Activated CD4-positive, alpha-beta T cell treated with anti-CD3 and anti-CD28 coated beads for 4 hours (primary cell): Measurements from ENCODE around the gene NEGR1.

Experiments used
- DNase-seq, 2 donors: peaks; one replicate each; pipeline ENCODE4 v3.0.0-alpha.2; 2020

The NEGR1 gene

DNA sequence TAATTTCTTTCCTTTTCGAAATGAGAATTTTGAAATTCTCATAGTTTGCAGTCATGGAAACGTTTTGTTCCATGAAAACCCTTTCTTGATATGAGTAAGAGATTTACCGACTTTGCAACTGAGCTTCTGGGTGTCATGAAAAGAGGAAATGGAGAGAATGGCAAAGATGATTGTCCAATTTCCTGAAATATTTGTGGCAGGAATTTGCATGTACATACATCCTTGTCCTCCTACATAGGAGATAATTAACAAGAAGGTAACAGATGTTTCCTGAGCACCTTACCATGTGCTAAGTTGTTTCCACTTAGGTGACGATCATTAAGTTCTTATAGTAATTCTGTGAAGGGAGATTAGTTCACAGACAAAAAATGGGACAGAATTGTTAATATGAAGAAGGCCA, 170.7 kb downstream of the NEGR1 start:
- no peak for DNase-seq

- no peak for DNase-seq
Observed at GRCh38 chr1:72109916-72110315, 172.4 kb downstream of the NEGR1 start.

DNA sequence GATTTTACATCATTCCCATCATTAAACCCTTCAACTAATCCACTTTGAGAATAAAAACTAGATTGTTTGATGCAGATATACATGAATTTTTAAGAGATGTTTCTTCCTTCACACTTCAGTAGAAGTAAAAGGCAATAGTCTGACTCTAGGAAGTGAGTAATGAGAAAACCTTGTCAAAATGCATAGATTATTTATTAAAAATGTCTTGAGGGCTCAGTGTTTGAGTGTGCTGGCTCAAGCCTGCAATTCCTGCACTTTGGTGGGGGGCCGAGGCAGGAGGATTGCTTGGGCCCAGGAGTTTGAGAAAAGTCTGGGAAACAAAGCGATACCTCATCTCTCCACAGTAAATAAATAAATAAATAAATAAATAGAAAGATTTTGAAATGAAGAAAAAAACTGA, 177.1 kb downstream of the NEGR1 start:
- DNase-seq, result no peak

DNA sequence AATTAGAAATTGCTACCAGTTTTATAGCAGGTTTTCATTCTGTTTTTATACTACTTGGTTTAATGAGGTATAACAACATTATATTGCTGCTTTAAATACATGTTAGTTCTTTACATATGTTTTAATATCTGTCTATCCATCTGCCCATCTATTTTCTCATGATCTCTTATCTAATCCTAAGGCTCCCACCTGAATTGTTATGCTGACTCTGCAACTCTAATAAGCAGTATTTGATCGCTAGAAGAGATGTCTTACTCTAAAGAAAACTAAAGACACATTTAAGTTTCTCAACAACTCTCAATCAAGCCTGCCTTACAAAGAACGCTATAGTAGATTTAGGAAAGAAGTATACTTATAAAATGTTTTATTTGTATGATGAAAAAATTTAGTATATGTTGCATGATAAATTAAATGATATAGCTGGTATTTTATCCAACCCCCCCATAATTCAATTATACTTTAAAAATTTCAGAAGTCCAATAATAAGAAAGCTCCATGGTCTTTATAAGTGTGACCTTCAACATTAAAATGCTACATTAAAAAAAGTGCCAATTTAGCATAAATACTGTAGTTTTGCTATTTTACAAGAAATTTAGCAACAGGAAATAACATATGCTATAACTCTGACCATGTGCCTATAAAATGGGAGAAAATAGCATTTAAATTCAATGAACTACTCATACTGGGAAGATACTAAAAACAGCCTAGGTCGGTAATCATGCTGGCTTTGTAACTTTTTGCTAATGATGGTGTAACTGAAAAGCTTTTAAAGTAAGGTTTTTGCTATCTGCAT, 180.3 kb downstream of the NEGR1 start:
- no peak for DNase-seq

DNA sequence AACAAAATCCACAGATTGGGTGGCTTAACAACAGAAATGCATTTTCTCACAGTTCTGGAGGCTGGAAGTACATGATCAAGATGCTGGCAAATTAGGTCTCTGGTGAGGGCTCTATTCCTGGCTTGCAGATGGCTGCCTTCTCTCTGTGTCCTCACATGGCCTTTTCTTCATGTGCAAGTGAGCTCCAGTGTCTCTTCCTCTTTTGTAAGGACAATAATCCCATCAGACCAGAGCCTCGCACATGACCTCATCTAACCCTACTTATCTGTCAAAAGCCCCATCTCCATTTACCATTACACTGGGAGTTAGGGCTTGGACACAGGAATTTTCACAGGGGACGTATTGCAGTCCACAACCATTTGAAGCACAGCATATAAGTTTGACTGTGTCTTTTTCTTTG, 181.6 kb downstream of the NEGR1 start:
- no peak for DNase-seq

DNA sequence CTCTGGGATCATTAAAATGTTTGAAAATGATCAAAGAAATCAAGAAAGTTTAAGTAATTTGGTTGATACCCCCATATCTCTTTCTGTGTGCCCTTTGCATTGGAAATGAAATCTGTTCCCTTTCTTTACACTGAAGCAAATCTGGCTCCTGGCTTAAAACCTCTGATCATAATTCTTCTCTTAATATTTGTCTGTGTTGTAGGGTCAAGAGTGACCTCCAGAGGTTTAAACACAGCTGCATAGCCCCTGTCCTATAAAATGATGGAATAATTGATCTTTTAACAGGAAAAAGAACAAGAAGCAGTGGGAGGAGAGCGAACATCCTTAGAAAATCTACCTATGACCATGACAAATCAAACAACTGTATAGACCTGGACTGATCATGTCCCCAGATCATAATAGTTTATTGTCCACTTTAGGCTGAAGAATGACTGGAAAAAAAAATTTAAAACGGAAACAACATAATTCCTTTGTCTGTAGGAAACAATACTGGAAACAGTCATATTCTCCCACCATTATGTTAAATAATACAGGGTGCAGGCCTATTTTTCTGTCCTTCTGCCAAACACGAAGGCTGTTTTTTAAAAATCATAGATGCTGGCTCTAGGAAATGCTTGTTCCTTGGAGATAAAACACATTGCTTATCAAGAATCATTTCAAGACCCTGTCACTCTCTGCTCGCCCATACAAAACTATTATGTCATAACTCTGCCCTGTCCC, 184.3 kb downstream of the NEGR1 start:
- DNase-seq, result no peak

DNA sequence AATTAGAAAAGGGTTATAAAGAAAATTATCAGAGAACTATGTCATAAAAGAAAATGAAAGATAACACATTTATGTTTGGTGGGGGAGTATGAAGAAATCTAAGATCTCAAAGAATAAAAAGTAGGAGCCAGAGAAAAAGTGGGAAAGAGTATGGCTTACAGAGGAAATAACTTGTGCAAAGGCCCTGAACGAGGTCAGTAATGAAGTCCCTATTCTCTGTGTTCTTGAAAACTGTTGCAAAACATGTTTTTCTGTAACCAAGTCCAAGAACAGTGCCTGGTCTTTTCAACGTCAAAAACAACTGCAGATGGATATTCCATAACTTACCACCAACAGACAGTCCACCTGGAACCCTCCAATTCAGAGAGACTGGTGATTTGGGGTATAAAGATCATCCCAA, 188.1 kb downstream of the NEGR1 start:
- no peak for DNase-seq

GRCh38 chr1:72086394-72086793, 195.9 kb downstream of the NEGR1 start:
- DNase-seq, result no peak

GRCh38 chr1:72075425-72075824, 206.9 kb downstream of the NEGR1 start:
- DNase-seq, result no peak

GRCh38 chr1:72066431-72066830, 215.9 kb downstream of the NEGR1 start:
- no peak for DNase-seq

DNA sequence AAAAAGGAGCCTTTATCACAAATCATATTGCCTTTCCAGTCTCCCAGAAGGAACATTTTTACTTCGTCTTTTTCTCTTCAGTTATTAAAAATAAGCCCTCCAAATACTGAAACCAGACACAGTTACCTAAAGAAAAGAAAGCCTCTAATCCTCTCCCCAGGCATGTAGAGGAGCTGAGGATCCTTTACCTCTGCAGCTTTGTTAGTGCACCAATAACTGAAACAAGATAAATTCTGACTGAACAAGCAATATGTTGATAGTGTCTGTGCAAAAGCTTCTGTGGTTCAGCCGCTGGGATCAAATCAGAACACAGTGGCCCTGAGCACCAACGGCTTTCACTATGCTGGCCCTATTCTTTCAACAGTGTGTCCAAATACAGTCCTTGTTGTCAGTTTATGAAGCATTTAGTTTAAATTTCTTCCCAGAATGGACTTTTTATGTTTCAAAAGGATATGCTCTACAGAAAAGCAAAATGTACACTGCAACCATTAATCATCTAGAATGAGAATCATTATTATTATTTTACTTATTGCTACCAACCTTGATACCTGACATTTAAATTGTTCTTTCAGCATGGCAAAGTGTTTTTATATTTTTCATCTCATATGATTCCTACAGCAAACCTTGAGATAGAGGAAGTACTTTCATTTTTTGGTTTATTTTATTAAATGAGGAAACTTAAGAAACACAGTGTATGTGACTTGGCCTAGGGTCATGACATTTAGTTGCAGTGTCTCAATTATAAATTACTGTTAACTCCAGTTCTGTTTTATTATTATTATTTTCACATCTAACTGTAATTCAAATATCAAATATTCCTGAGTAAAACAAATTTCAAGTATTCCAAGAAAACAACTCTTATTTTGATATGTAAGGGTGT, 217.9 kb downstream of the NEGR1 start:
- no peak for DNase-seq

- DNase-seq, result no peak
Observed at GRCh38 chr1:72063364-72064044, 218.8 kb downstream of the NEGR1 start.

GRCh38 chr1:72062584-72062983, 219.8 kb downstream of the NEGR1 start:
- DNase-seq, result no peak

DNA sequence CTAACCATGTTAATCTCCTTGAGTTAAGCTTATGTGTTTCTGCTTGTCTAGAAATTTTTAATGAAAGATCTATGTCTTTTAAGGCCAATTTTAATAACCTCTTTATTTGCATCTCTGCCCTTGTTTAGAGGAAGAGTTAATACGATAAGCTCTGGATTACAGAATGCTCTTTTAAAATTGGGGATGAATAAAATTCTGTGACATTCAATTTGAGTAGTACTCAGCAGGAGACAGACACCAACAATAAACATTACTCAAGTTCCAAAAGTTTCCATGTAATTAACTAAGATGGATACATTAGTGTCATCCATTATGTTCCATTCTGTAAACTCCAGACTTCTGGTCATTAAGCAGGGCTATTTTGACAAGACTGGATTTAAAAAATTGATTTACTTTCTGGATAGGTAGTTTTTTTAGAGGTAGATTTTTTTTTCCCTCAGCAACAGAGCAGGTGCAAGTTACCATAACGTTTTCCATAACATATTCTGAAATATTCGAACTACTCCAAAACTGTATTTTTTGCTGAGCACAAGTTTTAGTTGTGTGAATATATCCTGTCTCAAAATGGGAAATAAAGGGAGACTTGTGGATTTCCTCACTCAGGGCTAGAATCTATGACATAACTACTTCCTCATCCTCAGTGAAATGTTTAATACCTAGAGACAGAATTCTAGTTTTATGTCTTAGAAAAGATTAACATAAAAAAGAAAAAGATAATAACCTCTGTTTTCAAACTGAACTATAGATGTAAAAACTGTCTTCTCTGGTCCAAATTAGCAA, 221.7 kb downstream of the NEGR1 start:
- DNase-seq, result no peak

DNA sequence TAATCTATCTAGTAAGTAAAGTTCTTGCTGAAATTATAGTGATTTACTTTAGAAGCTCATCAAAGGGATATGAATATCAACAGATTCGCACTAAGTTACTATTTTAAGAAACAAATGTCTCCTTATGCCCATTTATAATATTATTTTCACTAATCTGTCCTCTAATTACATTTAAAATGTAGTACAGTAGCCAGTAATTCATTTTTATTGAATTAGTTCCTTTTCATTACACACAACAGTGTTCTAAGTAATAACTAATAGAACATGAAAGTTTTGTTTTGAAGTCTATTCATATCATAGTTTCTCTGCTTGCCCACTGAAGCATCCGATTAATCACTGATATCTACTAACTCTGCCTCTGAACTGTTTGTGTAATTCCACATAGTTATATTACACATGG, 225.8 kb downstream of the NEGR1 start:
- DNase-seq, result no peak

GRCh38 chr1:72051538-72051937, 230.8 kb downstream of the NEGR1 start:
- no peak for DNase-seq

GRCh38 chr1:72050551-72050950, 231.8 kb downstream of the NEGR1 start:
- no peak for DNase-seq

- DNase-seq, result no peak
Observed at GRCh38 chr1:72037745-72038343, 244.5 kb downstream of the NEGR1 start.

DNA sequence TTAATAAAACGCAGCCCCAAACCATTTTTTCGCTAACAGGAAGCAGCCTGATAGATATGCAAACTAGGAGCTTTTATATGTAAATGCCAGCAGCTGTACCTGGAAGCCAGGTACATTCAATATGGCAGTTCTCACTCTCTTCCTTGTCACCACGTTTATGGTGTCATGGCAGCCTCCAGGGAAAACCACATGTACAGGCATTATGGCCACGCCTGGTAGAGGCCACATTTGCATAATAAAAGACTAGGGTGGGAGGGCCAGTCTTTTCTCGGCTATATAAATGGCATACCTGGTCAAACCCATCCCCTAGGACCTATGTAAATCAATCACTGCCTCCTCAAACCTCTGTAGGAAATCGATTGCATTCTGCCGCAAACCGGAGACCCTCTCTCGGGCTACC, 247.5 kb downstream of the NEGR1 start:
- no peak for DNase-seq

GRCh38 chr1:72023063-72023930, 259.0 kb downstream of the NEGR1 start:
- no peak for DNase-seq

DNA sequence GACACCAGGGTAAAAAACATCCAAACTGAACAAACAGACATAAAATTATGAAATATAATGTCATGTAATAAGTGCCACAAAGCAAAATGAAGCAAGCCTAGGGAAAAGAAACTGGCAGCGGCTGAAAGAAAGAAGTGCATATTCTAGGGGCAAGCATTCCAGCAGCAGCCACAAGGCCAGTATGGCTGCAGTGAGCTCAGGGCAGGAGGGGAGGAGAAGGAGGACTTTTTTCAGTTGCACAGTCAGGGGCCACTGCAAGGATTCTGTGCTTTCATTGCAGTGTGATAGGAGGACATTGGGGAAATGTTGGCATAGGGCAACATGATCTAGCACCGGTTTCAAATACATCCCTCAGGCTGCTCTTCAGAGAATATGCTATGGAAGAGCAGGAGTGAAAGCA, 263.8 kb downstream of the NEGR1 start:
- DNase-seq, result no peak
